ENCODE data around the gene NBAS. TPM values are rescaled to one million over a fixed set of nuclear protein-coding genes. Genes with fewer than 3 reads are reported as not detected.

Gene NBAS
- polyA plus RNA-seq, 1 of the 3 experiments (the other 2 are of a cell fraction): 12.0 TPM

DNA sequence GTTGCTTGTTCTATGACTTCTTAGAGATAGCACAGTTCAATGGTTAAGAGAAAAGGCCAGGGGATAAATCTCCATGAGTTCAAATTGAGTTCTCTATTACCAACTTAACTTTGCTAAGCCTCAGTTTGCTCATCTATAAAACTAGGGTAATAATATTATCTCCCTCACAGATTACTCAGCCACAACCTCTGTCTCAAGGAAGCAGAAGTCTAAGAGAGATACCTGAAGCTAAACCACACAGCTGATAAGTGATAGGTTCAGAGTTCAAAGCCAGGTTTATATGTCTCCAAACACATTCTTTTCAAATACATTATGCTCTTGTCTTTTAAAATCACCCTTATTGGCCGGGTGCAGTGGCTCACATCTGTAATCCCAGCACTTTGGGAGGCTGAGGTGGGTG, 287.7 kb downstream of the NBAS start:
- no peak overlapping the region for H3K27ac ChIP-seq (ENCODE audit: low read depth in 2 of 2, low read length in 1 of 2)
- no peak overlapping the region for H3K4me2 ChIP-seq
- H3K79me2 ChIP-seq (ENCODE audit: insufficient read depth): no peaks in the 10 kb centered on the region
- TF ChIP-seq NRF1 (IDR thresholded peaks at IDR 0.05; ENCODE audit: low read depth, low read length) (no peak), RXRA (IDR thresholded peaks at IDR 0.05; ENCODE audit: borderline replicate concordance, low read depth) (no peak), SMC3 (IDR thresholded peaks at IDR 0.05; ENCODE audit: low read depth, low read length) (no peak), TEAD4 (IDR thresholded peaks at IDR 0.05; ENCODE audit: borderline replicate concordance, insufficient read depth) (no peak), RCOR1 (IDR thresholded peaks at IDR 0.05; ENCODE audit: low read length) (no peak), TCF12 (IDR thresholded peaks at IDR 0.05) (no peak), RAD21 (IDR thresholded peaks at IDR 0.05; ENCODE audit: low read length) (no peak), GATA2 (CRISPR knock-in tag; IDR thresholded peaks at IDR 0.05) (no peak), POLR2AphosphoS5 (IDR thresholded peaks at IDR 0.05; ENCODE audit: low read depth, low read length) (no peak)
- TF ChIP-seq, protein P1, sequence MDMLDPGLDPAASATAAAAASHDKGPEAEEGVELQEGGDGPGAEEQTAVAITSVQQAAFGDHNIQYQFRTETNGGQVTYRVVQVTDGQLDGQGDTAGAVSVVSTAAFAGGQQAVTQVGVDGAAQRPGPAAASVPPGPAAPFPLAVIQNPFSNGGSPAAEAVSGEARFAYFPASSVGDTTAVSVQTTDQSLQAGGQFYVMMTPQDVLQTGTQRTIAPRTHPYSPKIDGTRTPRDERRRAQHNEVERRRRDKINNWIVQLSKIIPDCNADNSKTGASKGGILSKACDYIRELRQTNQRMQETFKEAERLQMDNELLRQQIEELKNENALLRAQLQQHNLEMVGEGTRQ (IDR thresholded peaks at IDR 0.05; ENCODE audit: borderline replicate concordance, low read depth, low read length): no peak
- TF ChIP-seq, protein P2, sequence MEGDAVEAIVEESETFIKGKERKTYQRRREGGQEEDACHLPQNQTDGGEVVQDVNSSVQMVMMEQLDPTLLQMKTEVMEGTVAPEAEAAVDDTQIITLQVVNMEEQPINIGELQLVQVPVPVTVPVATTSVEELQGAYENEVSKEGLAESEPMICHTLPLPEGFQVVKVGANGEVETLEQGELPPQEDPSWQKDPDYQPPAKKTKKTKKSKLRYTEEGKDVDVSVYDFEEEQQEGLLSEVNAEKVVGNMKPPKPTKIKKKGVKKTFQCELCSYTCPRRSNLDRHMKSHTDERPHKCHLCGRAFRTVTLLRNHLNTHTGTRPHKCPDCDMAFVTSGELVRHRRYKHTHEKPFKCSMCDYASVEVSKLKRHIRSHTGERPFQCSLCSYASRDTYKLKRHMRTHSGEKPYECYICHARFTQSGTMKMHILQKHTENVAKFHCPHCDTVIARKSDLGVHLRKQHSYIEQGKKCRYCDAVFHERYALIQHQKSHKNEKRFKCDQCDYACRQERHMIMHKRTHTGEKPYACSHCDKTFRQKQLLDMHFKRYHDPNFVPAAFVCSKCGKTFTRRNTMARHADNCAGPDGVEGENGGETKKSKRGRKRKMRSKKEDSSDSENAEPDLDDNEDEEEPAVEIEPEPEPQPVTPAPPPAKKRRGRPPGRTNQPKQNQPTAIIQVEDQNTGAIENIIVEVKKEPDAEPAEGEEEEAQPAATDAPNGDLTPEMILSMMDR (IDR thresholded peaks at IDR 0.05): no peak
- H3K9ac ChIP-seq: no peak overlapping the region
- H3K4me1 ChIP-seq (ENCODE audit: control insufficient read depth in 1 of 2, insufficient read depth in 2 of 2, low read depth in 1 of 2, low read length in 1 of 2): no peaks in the 10 kb centered on the region; a peak in 1 of 4 replicates
- 77% methylated on average over 1 of the region's 1 CpG for WGBS (ENCODE audit: low lambda C conversion rate)
- POLR2A ChIA-PET: no interaction called here
- no peak overlapping the region for H2AFZ ChIP-seq (ENCODE audit: low read depth)
- no peaks in the 10 kb centered on the region for H3K9me3 ChIP-seq
- CTCF ChIA-PET: no interaction called here
- no peaks in the 10 kb centered on the region; the same call in 1 of the 2 replicates for H3K9me2 ChIP-seq
- H3K27me3 ChIP-seq (ENCODE audit: insufficient read depth): no peaks in the 10 kb centered on the region
- H3K36me3 ChIP-seq (replicated peaks in 1 of 2; ENCODE audit: control insufficient read depth in 1 of 2, insufficient read depth in 2 of 2, low read length in 1 of 2): peaks cover 7 to 16% of the 10 kb centered on the region in 2 experiments
- no peaks in the 10 kb centered on the region for H3F3A ChIP-seq (replicated peaks; ENCODE audit: insufficient read depth)
- H3K4me3 ChIP-seq (ENCODE audit: low read depth in 2 of 2, low read length in 1 of 2): no peak overlapping the region
- H4K20me1 ChIP-seq (ENCODE audit: insufficient read depth): no peaks in the 10 kb centered on the region
- DNase-seq: no peak

DNA sequence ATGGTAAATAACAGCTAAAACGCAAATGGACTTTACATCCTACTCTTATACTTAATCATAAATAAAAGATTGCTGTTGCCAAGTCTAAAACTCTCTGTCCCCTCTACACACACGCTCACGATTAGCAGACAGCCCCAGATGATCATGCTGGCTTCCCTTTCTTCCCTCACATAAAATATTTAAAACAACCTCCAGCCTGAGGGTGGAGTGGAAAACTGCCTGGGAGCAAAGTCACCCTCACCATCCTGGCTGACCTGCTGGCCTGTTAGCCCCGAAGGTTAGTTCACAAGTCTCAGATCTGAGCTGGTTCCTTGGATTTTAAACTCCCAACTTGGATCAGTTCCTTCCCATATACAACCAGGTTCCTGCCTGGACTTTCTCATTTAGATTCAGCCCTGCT, 288.2 kb downstream of the NBAS start:
- Histone ChIP-seq H3K4me2 (no peak overlapping the region), H3F3A (replicated peaks; ENCODE audit: insufficient read depth) (no peaks in the 10 kb centered on the region), H3K9me3 (no peaks in the 10 kb centered on the region), H3K4me3 (ENCODE audit: low read depth in 2 of 2, low read length in 1 of 2) (no peak overlapping the region), H3K79me2 (ENCODE audit: insufficient read depth) (no peaks in the 10 kb centered on the region), H2AFZ (ENCODE audit: low read depth) (no peak overlapping the region), H3K9ac (no peak overlapping the region), H3K27ac (ENCODE audit: low read depth in 2 of 2, low read length in 1 of 2) (no peak overlapping the region), H3K9me2 (no peaks in the 10 kb centered on the region; the same call in 1 of the 2 replicates), H3K4me1 (ENCODE audit: control insufficient read depth in 1 of 2, insufficient read depth in 2 of 2, low read depth in 1 of 2, low read length in 1 of 2) (no peaks in the 10 kb centered on the region; a peak in 1 of 4 replicates), H3K36me3 (replicated peaks in 1 of 2; ENCODE audit: control insufficient read depth in 1 of 2, insufficient read depth in 2 of 2, low read length in 1 of 2) (peaks cover 7 to 19% of the 10 kb centered on the region in 2 experiments), H3K27me3 (ENCODE audit: insufficient read depth) (no peaks in the 10 kb centered on the region), H4K20me1 (ENCODE audit: insufficient read depth) (no peaks in the 10 kb centered on the region)
- 74% methylated on average over 4 of the region's 4 CpGs for WGBS (ENCODE audit: low lambda C conversion rate)
- no peak for DNase-seq
- ChIA-PET POLR2A (no interaction called here), CTCF (interaction anchor here (0.8 kb wide), 1 partner anchor 97 kb away, joined by 3 read pairs; no protein-coding TSS in a partner anchor)
- TF ChIP-seq TCF12 (IDR thresholded peaks at IDR 0.05) (no peak), FOXM1 (IDR thresholded peaks at IDR 0.05; ENCODE audit: low read depth) (no peak), SMC3 (IDR thresholded peaks at IDR 0.05; ENCODE audit: low read depth, low read length) (no peak), RCOR1 (IDR thresholded peaks at IDR 0.05; ENCODE audit: low read length) (no peak), MXI1 (IDR thresholded peaks at IDR 0.05; ENCODE audit: low read depth, low read length) (no peak), RAD21 (IDR thresholded peaks at IDR 0.05; ENCODE audit: low read length) (no peak), NRF1 (IDR thresholded peaks at IDR 0.05; ENCODE audit: low read depth, low read length) (no peak), JUND (IDR thresholded peaks at IDR 0.05) (no peak), MEF2A (IDR thresholded peaks at IDR 0.05; ENCODE audit: borderline replicate concordance, low read depth) (no peak), EZH2phosphoT487 (IDR thresholded peaks at IDR 0.05; ENCODE audit: borderline replicate concordance, low read depth) (no peak)
- TF ChIP-seq, protein P3, sequence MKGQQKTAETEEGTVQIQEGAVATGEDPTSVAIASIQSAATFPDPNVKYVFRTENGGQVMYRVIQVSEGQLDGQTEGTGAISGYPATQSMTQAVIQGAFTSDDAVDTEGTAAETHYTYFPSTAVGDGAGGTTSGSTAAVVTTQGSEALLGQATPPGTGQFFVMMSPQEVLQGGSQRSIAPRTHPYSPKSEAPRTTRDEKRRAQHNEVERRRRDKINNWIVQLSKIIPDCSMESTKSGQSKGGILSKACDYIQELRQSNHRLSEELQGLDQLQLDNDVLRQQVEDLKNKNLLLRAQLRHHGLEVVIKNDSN (IDR thresholded peaks at IDR 0.05; ENCODE audit: borderline replicate concordance, low read depth): no peak
- TF ChIP-seq, protein P4, sequence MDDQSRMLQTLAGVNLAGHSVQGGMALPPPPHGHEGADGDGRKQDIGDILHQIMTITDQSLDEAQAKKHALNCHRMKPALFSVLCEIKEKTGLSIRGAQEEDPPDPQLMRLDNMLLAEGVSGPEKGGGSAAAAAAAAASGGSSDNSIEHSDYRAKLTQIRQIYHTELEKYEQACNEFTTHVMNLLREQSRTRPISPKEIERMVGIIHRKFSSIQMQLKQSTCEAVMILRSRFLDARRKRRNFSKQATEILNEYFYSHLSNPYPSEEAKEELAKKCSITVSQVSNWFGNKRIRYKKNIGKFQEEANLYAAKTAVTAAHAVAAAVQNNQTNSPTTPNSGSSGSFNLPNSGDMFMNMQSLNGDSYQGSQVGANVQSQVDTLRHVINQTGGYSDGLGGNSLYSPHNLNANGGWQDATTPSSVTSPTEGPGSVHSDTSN (IDR thresholded peaks at IDR 0.05): no peak
- TF ChIP-seq, protein P5, sequence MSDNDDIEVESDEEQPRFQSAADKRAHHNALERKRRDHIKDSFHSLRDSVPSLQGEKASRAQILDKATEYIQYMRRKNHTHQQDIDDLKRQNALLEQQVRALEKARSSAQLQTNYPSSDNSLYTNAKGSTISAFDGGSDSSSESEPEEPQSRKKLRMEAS (IDR thresholded peaks at IDR 0.05; ENCODE audit: low read depth): no peak
- TF ChIP-seq, protein P2 (IDR thresholded peaks at IDR 0.05): no peak
- TF ChIP-seq, protein P6, sequence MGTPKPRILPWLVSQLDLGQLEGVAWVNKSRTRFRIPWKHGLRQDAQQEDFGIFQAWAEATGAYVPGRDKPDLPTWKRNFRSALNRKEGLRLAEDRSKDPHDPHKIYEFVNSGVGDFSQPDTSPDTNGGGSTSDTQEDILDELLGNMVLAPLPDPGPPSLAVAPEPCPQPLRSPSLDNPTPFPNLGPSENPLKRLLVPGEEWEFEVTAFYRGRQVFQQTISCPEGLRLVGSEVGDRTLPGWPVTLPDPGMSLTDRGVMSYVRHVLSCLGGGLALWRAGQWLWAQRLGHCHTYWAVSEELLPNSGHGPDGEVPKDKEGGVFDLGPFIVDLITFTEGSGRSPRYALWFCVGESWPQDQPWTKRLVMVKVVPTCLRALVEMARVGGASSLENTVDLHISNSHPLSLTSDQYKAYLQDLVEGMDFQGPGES (IDR thresholded peaks at IDR 0.05; ENCODE audit: low read depth, low read length): no peak

Measured in SK-N-SH (cell line).